B cell (primary cell): Measurements from ENCODE around the gene CTNNA2. TPM values are rescaled to one million over a fixed set of nuclear protein-coding genes. Genes with fewer than 3 reads are reported as not detected.

ENCODE experiments used
- ATAC-seq: fragments of 200-7000 bp; cut with Tn5 transposase; one replicate; pipeline ENCODE4 v1.10.0; 2021; ENCODE audit warnings: low read depth, mild to moderate bottlenecking, moderate number of reproducible peaks, moderate library complexity
- CTCF ChIA-PET: fragments of 350-600 bp; sonication (Branson Sonifier 250); formaldehyde crosslinking; loops from one replicate; lab custom pipeline; 2021; ENCODE audit warnings: antibody characterized with exemption, inconsistent platforms; lab: Charles Lee
- POLR2A ChIA-PET: fragments of 350-600 bp; sonication (Branson Sonifier 250); formaldehyde crosslinking; loops from one replicate; lab custom pipeline; 2021; ENCODE audit warnings: antibody characterized with exemption; lab: Charles Lee
- DNase-seq: peaks from one replicate; pipeline ENCODE4 v3.0.0; 2013
- H2AFZ ChIP-seq: 2 replicates; pipeline ENCODE4 v1.6.1; 2012; ENCODE audit warnings: mild to moderate bottlenecking, low read depth, low read length; ENCODE audit not compliant: insufficient read depth, poor library complexity, severe bottlenecking
- H3K27ac ChIP-seq, 2 donors: 1 replicate in 1 of 2; 2 replicates in 1 of 2; pipeline ENCODE4 v1.5.1; 2012 to 2013; ENCODE audit warnings: low read length in 2 of 2, mild to moderate bottlenecking in 2 of 2, moderate library complexity in 1 of 2
- H3K27me3 ChIP-seq, 4 experiments: fragments of 200-600 bp in 1 of 4; sonication (generic) in 1 of 4; replicated peaks in 1 of 4; 1 replicate in 2 of 4; 2 replicates in 2 of 4; pipeline versions ENCODE4 v1.6.1 to v1.7.0; 2013 to 2016; ENCODE audit warnings: low read length in 3 of 4, mild to moderate bottlenecking in 2 of 4, mixed read lengths in 1 of 4, moderate library complexity in 1 of 4; ENCODE audit not compliant: insufficient read depth in 4 of 4, control insufficient read depth in 3 of 4; ENCODE audit errors: control extremely low read depth in 1 of 4
- H3K36me3 ChIP-seq, 2 experiments: replicated peaks in 1 of 2; 1 replicate in 1 of 2; 2 replicates in 1 of 2; pipeline versions ENCODE4 v1.6.1 to v1.7.1; 2013; ENCODE audit warnings: low read length in 1 of 2; ENCODE audit not compliant: insufficient read depth in 2 of 2, control insufficient read depth in 1 of 2; ENCODE audit errors: control extremely low read depth in 1 of 2, extremely low read depth in 1 of 2
- H3K4me1 ChIP-seq, 2 donors: fragments of 200-600 bp in 1 of 2; sonication (generic) in 1 of 2; 1 replicate in 1 of 2; 2 replicates in 1 of 2; pipeline versions ENCODE4 v1.5.1 to v1.6.1; 2013 to 2017; ENCODE audit warnings: low read length in 2 of 2; ENCODE audit not compliant: control insufficient read depth in 2 of 2, insufficient read depth in 2 of 2
- H3K4me2 ChIP-seq: replicated peaks from 2 replicates; pipeline ENCODE3; 2012; ENCODE audit warnings: mild to moderate bottlenecking, low read depth, low read length; ENCODE audit not compliant: poor library complexity, severe bottlenecking
- H3K4me3 ChIP-seq, 5 experiments: fragments of 200-600 bp in 1 of 5; sonication (generic) in 1 of 5; 1 replicate in 3 of 5; 2 replicates in 2 of 5; pipeline versions ENCODE4 v1.5.1 to v1.7.0; 2011 to 2016; ENCODE audit warnings: low read length in 4 of 5, mild to moderate bottlenecking in 4 of 5, low read depth in 2 of 5, control low read depth in 1 of 5, moderate library complexity in 1 of 5; ENCODE audit not compliant: insufficient read depth in 1 of 5; ENCODE audit errors: control extremely low read depth in 1 of 5, extremely low read depth in 1 of 5
- H3K79me2 ChIP-seq: fragments of 200-600 bp; sonication (generic); one replicate; pipeline ENCODE4 v1.6.0; 2016; ENCODE audit warnings: low read length; ENCODE audit not compliant: control insufficient read depth, insufficient read depth
- H3K9ac ChIP-seq: fragments of 200-600 bp; sonication (generic); 2 replicates; pipeline ENCODE4 v1.6.1; 2017; ENCODE audit warnings: mild to moderate bottlenecking, low read length, moderate library complexity
- H3K9me3 ChIP-seq, 3 donors: one replicate each; pipeline versions ENCODE4 v1.6.1 to v1.7.1; 2013; ENCODE audit warnings: low read length in 2 of 3; ENCODE audit not compliant: control insufficient read depth in 2 of 3, insufficient read depth in 1 of 3; ENCODE audit errors: control extremely low read depth in 1 of 3
- H4K20me1 ChIP-seq: 2 replicates; pipeline ENCODE4 v1.6.0; 2012; ENCODE audit warnings: mild to moderate bottlenecking, low read length; ENCODE audit not compliant: insufficient read depth, control insufficient read depth, poor library complexity, severe bottlenecking
- H3K27ac Mint-ChIP-seq: one replicate; pipeline ENCODE4 v1.8.0; 2021; ENCODE audit warnings: mixed read lengths
- H3K27me3 Mint-ChIP-seq: one replicate; pipeline ENCODE4 v1.8.0; 2021; ENCODE audit warnings: mixed read lengths
- H3K4me1 Mint-ChIP-seq: one replicate; pipeline ENCODE4 v1.8.0; 2021; ENCODE audit warnings: mixed read lengths
- H3K4me3 Mint-ChIP-seq: one replicate; pipeline ENCODE4 v1.8.0; 2021; ENCODE audit warnings: mixed read lengths
- H3K9me3 Mint-ChIP-seq: one replicate; pipeline ENCODE4 v1.8.0; 2022; ENCODE audit warnings: mixed read lengths; ENCODE audit not compliant: insufficient read depth
- EZH2 ChIP-seq: IDR thresholded peaks from 2 replicates; pipeline ENCODE4 v1.6.1; 2012; ENCODE audit warnings: borderline replicate concordance, low read depth, mild to moderate bottlenecking, moderate library complexity, low read length; ENCODE audit not compliant: insufficient read depth, poor library complexity, severe bottlenecking
- WGBS: methylation state at CpG from one replicate; pipeline ENCODE4 v1.1.5; 2013; ENCODE audit warnings: missing lambda C conversion rate; ENCODE audit not compliant: insufficient coverage; 5-methylcytosine and 5-hydroxymethylcytosine counted together
- intact Hi-C: fragments of 100-400 bp; cut with micrococcal nuclease; formaldehyde crosslinking; loops from one replicate; pipeline ENCODE4 v1.10.0; 2022
- polyA plus RNA-seq: library from polyadenylated mRNA; depleted of rRNA; stranded (reverse); fragments of >200 nt; gene quantifications from 2 replicates; pipeline ENCODE4 v1.2.3, GENCODE V29; 2012
- total RNA-seq, 2 donors: library from RNA; stranded (reverse); fragments of 120-200 nt in 1 of 2; gene quantifications; 1 replicate in 1 of 2; 2 replicates in 1 of 2; pipeline versions ENCODE4 v1.2.3 to v1.2.4, GENCODE V29; 2013 to 2022
- TF ChIP-seq, protein P1 (sequence below): fragments of 200-600 bp; IDR thresholded peaks from one replicate; pipeline ENCODE4 v1.8.0; 2022; ENCODE audit warnings: antibody characterized with exemption, mild to moderate bottlenecking

The CTNNA2 gene
- total and polyA plus RNA-seq, 2 donors (not counting 1 experiment from before 2014, with no cell fraction given): not detected

DNA sequence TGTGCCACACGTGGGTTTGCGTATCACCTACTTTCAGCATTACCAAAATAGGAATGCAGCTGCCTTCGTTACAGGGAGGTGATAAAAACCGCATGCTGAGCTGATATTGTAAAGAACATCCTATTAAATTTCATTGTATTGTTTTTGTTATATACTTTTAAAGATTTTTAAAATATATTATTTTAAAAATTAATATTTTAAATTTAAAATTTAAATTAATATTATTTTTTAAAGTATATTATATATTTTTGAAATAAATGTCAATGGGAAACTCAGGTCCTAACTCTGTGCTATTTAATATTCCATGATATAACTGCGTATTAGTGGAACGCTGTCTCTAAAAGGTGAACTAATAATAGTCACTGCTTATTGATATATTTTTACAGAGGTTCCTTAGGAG, 51.2 kb downstream of the CTNNA2 start:
- WGBS: no CpG with 5 or more reads among the region's 6 CpGs
- Histone ChIP-seq H3K27ac (no peak overlapping the region), H3K27me3 (no peaks in the 10 kb centered on the region), H3K9me3 (no peaks in the 10 kb centered on the region), H2AFZ (no peak overlapping the region), H3K4me2 (no peak overlapping the region), H3K36me3 (no peaks in the 10 kb centered on the region), H3K4me1 (no peaks in the 10 kb centered on the region), H3K9ac (no peak overlapping the region), H3K4me3 (no peak overlapping the region), H3K79me2 (no peaks in the 10 kb centered on the region), H4K20me1 (no peaks in the 10 kb centered on the region)
- no peak for ATAC-seq
- no peak for TF ChIP-seq EZH2
- TF ChIP-seq, protein P1, sequence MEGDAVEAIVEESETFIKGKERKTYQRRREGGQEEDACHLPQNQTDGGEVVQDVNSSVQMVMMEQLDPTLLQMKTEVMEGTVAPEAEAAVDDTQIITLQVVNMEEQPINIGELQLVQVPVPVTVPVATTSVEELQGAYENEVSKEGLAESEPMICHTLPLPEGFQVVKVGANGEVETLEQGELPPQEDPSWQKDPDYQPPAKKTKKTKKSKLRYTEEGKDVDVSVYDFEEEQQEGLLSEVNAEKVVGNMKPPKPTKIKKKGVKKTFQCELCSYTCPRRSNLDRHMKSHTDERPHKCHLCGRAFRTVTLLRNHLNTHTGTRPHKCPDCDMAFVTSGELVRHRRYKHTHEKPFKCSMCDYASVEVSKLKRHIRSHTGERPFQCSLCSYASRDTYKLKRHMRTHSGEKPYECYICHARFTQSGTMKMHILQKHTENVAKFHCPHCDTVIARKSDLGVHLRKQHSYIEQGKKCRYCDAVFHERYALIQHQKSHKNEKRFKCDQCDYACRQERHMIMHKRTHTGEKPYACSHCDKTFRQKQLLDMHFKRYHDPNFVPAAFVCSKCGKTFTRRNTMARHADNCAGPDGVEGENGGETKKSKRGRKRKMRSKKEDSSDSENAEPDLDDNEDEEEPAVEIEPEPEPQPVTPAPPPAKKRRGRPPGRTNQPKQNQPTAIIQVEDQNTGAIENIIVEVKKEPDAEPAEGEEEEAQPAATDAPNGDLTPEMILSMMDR: no peak
- CTCF ChIA-PET: no interaction called here
- H3K4me1 Mint-ChIP-seq: no peaks in the 10 kb centered on the region
- no peak overlapping the region for H3K4me3 Mint-ChIP-seq
- DNase-seq: no peak
- no peaks in the 10 kb centered on the region for H3K27me3 Mint-ChIP-seq
- peaks cover 2% of the 10 kb centered on the region for H3K9me3 Mint-ChIP-seq
- intact Hi-C loops: no loop called here
- no peak overlapping the region for H3K27ac Mint-ChIP-seq
- POLR2A ChIA-PET: no interaction called here

DNA sequence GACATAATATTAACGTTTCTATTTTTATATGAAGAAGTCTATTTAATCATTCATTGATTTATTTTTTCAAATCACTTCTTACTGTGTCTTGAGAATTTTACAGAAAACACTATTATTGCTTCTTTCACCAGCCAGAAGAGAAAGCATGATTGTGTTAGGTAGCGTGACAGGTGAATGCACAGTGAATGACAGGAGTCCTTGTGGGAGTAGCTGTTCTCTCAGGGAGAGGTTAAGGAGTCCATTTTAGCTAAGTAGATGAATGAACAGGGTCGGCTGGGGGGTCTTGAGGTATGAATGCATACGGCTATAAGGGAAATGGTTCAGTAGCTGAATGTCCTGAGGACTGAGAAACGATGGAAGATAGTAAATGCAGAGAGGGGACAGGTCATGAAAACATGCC, 56.2 kb downstream of the CTNNA2 start:
- Histone ChIP-seq H2AFZ (no peak overlapping the region), H3K9me3 (no peaks in the 10 kb centered on the region), H3K4me2 (no peak overlapping the region), H3K27ac (no peak overlapping the region), H3K4me3 (no peak overlapping the region), H3K36me3 (no peaks in the 10 kb centered on the region), H4K20me1 (no peaks in the 10 kb centered on the region), H3K9ac (no peak overlapping the region), H3K79me2 (no peaks in the 10 kb centered on the region), H3K27me3 (no peaks in the 10 kb centered on the region), H3K4me1 (no peaks in the 10 kb centered on the region)
- no peak for ATAC-seq
- CTCF ChIA-PET: no interaction called here
- POLR2A ChIA-PET: no interaction called here
- no peak for DNase-seq
- Mint-ChIP-seq H3K4me1 (no peaks in the 10 kb centered on the region), H3K27ac (no peak overlapping the region), H3K4me3 (no peak overlapping the region), H3K9me3 (no peaks in the 10 kb centered on the region), H3K27me3 (no peaks in the 10 kb centered on the region)
- 69% methylated on average over 4 of the region's 5 CpGs for WGBS
- TF ChIP-seq EZH2: no peak
- TF ChIP-seq, protein P1: no peak
- intact Hi-C loops: no loop called here
